NCI-H128 (cell line): Measurements from ENCODE around the gene DOP1B.
"Not testable (repeated sequence)": the region's sequence is repeated elsewhere in the genome, so short reads cannot be mapped to it uniquely, and the experiment has no call there.

Experiments used
- DNase-seq: peaks from one replicate; lab custom pipeline; 2025; ENCODE audit not compliant: unreplicated experiment; lab: John Stamatoyannopoulos, UW

Gene DOP1B

DNA sequence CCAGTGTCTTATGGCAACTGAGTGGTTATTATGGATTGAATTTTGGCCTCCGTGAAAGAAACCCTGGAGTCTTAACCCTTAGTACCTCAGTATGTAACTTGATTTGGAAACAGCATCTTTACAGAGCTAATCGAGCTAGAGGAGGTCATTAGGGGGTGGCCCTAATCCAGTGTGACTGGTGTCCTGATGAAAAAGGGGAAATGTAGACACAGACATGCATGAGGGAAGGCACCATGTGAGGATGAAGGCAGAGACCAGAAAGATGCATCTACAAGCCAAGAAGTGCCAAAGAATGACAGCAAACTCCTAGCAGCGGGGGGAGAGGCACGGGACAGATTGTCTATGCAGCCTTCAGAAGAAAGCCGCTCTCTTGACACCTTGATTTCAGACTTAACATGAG lies 14.7 kb downstream of the DOP1B start:
- no peak for DNase-seq

DNA sequence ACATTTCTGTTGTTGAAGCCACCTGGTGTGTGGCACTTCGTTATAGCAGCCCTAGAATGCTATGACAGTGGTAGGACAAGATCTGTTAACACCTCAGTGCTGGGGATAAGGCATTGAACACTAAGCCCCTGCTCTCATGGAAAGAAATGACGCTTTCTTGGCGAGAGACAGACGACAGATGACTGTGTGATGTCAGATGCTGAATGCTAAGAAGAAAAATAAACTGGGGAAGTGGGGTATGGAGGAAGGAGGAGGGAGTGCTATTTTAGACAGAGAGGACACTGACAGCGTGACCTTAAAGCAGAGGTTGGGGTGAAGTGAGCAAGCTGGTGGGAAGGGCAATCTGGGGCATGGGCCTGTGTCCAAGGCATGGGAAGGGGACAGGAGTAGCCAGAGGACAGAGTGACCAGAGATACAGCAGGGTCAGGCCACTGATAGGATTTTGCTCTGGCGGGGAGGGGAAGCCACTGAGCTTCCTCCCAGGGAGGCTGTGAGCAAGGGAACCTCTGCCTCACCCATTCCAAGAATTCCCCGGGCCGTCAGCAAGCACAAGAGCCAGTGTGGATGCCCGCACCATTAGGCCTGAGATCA lies 15.2 kb downstream of the DOP1B start:
- no peak for DNase-seq

DNA sequence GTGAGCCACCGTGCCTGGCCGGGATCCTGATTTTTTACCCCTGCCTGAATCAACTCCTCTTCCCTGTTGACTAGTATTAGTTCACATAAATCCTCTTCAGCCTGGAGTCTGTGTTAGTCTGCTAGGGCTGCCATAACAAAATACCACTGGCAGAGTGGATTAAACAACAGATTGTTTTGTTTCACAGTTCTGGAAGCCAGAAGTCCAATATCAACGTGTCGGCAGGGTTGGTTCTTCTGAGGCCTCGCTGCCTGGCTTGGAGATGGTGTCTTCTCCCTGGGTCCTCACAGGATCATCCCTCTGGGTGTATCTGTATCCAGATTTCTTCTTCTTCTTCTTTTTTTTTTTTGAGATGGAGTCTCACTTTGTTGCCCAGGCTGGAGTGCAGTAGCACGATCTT lies 18.2 kb downstream of the DOP1B start:
- no peak for DNase-seq

DNA sequence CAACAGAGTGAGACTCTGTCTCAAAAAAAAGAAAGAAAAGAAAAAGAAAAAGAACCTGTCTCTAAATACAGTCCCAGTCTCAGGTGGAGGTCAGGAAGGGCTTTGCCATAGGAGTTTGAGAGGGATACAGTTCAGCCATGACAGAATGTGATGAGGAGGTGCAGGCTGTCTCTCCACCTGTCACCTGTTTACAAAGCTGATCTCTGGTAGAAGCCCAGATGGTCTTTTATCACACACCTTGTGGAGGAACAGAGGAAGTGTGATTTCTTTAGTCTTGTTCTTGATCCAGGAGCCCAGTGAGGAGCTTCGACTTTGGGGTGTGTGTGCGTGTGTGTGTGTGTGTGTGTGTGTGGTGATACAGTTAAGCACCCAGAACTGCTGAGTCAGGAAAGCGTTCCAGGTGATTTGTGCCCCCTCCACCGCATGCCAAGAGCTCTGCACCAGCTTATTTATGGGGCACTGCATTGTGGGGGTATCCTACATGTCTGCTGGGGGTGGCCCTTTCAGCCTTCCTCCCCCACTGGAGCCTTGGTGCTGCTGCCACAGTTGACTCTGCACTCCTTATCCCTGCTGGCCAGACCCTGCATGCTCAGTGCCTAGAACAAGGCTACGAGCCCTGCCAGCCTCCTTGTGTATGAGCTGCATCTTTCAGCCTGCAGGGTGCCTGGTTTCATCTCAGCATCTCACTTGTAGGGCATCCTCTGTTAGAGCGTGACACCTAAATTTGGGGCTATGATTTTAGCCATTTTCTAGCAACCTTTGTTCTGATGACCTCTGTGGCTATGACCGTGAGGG lies 19.3 kb downstream of the DOP1B start:
- no peak for DNase-seq

DNA sequence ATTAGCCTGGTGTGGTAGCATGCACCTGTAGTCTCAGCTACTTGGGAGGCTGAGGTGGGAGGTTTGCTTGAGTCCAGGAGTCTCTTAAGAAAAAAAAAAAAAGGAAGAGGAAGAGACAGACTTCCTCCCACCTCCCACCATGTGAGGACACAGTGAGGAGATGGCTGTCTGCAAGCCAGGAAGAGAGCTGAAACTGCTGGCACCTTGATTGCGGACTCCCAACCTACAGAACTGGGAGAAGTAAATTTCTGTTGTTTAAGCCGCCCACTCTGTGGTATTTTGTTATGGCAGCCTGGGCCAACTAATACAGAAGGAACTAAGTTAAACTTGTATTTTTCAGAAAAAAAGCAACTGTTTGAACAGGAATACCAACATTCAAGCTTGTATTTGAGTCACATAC lies 21.7 kb downstream of the DOP1B start:
- DNase-seq, result no peak

DNA sequence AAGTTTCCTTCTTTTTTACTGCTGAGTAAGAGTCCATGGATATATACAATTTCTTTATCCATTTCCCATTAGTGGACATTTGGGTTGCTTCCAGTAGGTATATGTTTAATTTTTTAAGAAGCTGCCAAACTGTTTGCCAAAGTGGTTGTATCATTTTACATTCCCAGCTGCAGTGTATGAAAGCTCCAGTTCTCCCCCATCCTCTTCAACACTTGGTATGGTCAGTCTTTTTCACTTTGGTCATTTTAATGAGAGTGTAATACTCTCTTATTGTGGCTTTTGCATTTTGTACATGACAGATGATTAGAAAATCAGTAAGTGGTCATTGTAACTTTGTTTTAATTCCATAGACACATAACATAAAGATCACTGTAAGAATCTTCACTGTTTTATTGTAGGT lies 22.5 kb downstream of the DOP1B start:
- DNase-seq, result no peak

DNA sequence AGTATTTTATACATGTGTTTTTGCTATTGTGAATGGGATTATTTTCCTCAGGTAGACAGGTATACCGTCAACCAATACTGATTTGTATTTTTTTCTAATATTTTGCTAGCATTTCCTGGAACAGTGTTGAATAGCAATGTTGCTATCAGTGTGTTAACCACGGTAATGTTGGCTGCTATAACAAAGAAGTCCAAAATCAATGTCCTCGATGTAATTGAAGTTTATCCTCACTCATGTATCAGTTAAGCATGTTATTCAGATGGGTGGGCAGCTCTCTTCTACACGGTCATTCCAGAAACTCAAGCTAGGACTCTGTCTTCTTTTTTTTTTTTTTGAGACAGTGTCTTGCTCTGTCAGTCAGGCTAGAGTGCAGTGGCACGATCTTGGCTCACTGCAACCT lies 24.3 kb downstream of the DOP1B start:
- DNase-seq, result no peak

DNA sequence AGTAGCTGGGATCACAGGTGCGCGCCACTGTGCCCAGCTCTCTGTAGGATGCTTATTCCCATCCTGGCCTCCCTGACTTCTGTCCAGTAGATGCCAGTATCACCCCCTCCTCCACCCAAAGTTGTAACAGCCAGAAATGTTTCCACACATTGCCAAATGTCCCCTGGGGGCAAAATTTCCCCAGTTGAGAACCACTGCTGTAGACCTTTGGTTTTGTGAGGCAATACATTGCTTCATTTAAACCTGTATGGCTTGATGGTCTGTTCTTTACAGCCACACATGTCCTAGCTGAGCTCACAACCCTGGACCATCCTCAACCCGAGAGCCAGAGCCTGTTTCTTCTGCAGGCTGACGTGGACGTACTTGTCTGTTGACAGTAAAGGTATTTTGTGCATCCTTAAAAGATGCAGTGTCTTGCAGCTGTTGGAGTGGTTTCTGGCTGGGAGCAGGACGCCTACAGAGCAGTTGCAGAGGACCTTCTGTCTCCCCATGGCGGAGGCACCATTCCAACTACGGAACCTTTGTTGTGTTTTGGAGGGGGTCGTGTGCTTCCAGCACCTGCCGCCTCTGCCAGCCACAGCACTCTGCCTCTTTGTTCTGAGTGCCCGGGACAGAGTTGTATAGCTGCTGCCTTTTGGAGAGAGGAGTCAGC lies 26.6 kb downstream of the DOP1B start:
- DNase-seq, result no peak

DNA sequence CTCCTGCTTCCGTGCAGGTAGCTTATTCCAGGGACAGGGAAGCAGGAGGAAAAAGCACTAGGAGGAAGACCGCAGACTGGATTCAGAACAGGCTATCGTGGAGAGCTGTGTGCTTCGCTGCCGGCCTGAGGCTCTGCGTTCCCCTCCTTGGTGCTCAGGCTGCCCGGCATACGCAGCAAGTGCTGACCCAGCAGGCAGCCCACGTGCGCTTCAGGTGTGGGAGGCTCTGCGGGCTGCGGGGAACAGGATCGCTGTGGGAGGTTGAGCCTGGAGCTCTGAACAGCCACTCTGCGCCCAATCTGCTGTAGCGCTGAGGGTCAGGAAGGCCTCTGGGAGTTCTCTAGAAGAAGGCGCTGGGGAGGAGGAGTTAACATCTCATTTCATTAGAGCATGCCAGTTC lies 27.9 kb downstream of the DOP1B start:
- no peak for DNase-seq

DNA sequence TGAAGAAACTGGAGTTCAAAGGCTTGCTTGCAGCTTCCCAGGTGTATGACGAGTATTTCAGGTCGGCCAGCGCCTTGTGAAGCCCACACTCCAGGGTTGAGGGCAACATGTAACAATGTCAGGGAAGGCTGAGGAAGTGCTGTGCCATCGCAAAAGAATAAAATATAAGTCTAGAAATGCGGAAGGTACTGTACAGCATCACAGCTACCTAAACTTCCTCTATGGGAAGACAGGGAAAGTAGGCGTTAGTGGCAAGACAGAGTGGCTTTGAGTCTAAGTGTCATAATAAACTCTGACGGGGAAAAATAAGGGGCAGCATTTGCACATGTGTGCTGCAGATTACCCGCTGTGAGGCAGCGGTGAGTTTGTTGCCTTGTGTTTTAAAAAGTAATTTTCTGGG lies 28.9 kb downstream of the DOP1B start:
- DNase-seq, result no peak

DNA sequence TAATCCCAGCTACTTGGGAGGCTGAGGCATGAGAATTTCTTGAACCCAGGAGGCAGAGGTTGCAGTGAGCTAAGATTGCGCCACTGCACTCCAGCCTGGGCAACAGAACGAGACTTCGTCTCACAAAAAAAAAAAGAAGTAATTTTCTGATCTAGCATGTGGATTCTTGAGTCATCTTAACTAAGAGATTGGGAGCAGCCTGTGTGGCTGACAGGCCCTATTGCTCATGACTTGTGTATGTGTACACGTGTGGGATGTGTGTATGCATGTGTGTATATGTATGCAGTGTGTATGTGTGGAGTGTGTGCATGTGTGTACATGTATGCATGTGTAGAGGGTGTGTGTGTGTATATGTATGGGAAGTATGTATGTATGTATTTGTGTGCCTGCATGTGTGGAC lies 29.5 kb downstream of the DOP1B start:
- DNase-seq, result no peak

DNA sequence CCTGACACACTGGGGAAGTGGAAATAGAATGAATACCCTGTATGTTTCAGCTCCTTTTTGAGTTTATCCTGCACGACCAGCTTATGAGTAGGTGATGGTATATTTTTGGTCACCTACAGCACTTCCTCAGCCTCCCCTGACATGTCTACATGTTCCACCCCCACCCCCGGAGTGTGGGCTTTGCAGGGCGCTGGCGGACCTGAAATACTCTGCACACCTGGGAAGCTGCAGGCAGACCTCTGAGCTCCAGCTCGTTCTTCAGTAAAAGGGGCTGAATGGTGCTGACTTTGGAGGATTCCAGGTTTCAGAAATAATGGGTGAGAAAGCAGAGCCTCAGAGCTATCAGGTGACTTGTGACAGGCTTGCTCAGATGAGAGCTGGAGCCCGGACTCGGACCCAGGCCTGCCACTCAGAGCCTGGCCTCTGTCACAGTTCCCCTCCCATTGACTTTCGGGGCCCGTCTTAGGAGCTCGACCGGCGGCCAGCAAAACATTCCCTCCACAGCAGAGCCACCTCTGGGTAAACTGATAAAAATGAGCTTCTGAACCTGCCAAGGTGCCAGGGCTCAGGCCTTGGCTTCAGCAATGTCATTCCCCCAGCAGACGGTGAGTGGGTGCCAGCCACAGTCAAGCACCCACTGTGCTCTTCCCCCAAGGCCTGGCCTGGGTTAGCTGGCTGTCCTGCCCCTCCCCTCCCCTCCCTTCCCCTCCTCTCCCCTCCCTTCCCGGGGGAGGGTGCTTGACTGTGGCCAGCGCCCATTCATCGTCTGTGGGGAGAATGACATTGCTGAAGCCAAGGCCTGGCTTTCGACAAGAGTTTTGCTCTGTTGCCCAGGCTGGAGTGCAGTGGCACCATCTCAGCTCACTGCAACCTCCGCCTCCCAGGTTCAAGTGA lies 30.1 kb downstream of the DOP1B start:
- DNase-seq, result no peak

DNA sequence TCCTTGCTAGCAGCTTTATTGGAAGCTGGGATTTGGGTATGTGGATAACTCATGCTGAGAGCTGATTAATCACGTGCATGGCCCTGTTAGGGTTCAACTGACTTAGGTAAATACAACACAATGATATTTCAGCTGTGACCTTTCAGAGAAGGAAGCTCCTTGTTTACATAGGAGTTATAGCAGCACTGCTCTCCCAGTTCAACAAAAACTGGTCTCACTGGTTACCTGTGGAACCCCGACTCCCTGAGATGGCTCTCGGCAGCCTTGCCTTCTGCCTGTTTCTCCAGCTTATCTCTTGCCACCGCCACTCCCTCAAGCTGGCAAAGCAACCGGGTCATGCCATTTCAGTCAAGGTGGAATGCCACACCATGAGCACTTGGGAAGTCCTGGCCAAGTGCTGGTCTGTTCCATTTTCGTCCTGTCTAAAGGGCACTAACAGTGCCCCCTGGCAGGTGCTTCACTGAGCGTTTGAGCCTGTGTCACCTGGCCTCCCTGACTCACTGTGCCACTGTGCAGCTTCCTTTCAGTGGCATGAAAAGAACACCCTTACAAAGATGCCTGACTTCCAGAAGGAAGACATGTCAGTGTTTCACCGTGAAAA lies 31.6 kb downstream of the DOP1B start:
- no peak for DNase-seq

DNA sequence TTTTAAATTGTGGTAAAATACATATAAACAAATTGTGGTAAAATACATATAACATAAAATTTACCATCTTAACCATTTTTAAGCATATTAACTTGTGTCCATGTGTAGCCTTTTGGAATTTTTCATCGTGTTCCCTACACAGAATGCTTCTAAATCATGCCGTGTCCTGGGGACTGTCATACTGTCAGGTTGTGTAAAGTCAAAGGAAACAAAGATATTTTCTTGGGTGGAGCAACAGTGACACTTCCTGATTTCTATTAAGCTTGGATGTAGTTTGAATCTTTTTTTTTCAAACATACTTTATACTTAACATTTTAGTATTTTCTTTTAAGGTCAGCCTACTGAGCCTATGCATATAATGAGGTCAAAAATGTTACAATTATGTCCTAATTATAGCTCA lies 32.3 kb downstream of the DOP1B start:
- DNase-seq, result no peak

DNA sequence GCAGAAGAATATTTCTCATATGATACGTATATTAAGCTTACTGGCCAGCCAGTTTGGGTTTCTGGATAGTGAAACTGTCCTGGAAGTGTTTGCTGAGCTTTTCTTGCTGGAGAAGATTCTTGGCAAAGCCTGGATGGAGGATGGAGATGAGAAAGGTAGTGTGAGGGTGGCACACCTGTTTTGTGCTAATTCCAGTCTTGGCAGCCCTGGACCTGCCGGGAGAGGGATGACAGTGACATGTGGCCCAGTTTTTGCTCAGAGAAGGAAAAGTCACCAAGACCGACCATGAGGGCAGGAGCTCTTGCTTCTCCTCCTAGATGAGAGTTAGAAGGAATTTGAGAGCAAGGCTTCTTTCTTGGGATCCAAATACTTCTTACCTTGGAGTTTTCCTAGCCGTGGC lies 34.1 kb downstream of the DOP1B start:
- no peak for DNase-seq

DNA sequence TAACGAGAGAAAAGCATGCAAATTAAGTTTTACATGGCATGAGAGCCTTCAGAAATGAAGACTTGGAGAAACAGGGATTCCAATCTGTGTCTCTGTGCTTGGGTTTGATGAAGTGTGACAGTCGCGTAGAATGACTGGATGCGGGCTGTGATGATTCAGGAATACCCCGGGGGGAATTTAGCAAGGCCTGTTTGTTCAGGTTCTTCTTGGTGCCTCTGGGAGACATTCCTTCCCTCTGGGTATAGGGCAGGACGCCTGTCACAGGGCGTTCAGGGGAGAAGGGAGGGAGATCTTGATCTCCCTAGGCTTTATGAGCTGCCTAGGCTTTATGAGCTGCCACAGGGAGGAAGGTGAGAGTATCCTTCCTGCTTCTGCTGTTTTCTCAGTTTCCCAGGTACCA lies 36.6 kb downstream of the DOP1B start:
- DNase-seq, result no peak

DNA sequence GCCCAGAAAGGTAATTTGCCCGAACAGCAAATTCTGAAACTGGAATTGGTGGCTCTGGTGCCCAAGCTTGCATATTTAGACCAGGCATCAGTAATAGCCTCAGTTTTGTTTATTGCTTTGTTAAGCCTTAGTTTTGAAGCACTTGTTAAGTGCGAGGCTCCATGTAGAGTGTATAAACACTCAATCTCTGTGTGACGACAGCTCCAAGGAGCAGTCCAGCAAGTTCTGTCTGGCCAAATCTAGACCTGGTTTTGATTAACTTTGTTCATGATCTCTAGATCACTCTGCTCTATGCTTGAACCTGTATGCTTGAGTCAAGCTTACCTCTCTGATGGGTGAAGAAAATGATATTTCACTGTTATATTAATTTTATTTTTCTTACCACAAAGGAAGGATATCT lies 37.4 kb downstream of the DOP1B start:
- no peak for DNase-seq

DNA sequence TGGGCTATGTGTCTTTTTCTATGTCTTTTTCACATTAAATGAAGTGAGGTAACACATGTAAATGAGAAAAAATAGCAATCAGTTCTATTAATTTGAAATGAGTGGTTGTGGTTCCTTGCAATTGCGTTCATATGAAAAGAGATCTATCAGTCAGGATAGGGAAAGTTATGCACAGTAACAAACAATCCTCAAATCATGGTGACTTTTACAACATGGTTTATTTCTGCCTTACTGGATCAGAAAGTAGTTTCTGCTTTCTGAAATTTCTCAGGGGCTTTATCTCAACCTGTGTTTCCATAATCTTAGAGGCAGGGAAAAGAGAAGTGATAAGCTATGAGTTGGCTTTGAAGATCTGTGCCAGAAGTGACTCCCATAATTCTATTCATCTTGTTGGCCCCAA lies 39.0 kb downstream of the DOP1B start:
- DNase-seq, result no peak

DNA sequence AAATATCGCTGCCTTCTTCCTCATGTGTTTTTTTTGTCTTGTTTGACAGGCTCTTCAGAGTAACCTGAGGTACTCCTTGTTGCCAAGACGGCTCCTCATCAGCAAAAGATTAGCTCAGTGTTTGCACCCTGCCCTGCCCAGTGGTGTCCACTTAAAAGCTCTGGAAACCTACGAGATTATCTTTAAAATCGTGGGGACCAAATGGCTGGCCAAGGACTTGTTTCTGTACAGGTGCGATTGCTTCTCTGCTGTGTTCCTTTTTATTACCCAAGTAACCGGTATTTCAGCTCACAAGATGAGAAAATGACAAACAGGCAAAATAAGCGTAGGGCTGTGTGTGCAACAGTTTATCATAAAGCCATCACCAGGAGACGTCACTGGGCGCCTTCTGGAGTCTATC lies 42.4 kb downstream of the DOP1B start:
- DNase-seq, result no peak

DNA sequence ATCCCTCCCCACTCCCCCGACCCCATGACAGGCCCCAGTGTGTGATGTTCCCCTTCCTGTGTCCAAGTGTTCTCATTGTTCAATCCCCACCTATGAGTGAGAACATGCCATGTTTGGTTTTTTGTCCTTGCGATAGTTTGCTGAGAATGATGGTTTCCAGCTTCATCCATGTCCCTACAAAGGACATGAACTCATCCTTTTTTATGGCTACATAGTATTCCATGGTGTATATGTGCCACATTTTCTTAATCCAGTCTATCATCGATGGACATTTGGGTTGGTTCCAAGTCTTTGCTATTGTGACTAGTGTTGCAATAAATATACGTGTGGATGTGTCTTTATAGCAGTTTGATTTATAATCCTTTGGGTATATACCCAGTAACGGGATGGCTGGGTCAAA lies 43.0 kb downstream of the DOP1B start:
- not testable (repeated sequence) for DNase-seq

DNA sequence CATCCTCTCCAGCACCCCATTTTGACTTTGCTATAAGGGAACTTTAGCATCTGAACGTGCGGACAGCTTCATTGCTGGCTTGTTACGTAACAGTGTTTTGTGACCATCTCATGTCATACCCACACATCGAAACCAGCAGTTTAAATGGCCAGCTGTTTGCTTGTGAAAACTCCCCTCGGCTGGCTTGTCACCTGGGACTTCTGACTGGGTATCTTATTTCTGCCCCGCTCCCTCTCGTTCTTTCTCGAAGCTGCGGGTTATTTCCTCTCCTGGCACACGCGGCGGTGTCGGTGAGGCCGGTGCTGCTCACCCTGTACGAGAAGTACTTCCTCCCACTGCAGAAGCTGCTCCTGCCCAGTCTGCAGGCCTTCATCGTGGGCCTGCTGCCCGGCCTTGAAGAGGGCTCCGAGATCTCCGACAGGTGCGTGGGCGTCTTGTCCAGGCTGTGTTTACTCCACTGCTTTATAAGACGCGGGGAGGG lies 43.5 kb downstream of the DOP1B start:
- no peak for DNase-seq
